HG02610 (cell line): ENCODE data around the gene COL4A4.
A peak's percentile ranks its signal among the peaks of the same experiment; 100 is the strongest.
"Not testable (repeated sequence)": the region's sequence is repeated elsewhere in the genome, so short reads cannot be mapped to it uniquely, and the experiment has no call there.

Experiments used
- ATAC-seq: cut with Tn5 transposase; IDR thresholded peaks from one replicate; pipeline ENCODE4 v1.9.1; 2021; ENCODE audit warnings: mild to moderate bottlenecking, moderate library complexity; ENCODE audit not compliant: unreplicated experiment

The COL4A4 gene

DNA sequence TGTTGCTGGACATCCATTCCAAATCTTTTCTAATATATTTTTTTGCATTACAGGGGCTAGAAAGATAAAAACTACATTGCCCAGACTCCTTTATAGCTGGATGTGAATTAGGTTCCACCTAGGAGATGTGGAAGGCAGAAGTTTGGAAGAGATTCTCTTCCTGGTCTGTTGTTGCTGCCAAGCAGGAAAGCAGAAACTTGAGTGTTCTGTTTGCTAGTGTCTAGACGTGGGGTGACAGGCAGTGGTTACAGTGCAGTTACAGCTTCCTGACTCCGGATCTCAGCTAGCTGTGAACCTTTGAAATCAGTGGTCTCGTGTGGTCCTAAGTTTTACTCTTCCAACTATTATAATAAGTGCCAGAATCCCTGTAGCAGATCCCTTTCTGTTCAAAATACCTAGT, 46.2 kb downstream of the COL4A4 start:
- ATAC-seq, result no peak

DNA sequence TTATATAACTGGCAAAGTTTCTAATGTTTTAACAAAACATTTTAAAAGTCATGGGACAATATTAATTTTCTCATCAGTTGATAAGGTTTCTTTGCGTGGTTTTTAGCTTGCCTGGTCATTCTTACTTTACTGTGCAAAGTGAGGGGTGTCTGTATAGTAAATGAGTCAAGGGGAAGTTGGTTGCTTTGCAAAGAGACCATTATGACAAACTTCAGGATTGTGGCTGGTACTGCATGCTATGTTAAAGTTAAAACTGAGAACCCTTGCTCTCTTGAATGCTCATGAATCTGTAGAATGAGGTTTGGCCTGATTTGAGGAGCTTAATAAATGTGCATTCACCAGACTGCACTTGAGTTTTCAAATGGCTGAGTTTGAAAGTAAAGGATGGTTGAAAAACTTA, 47.0 kb downstream of the COL4A4 start:
- peak; percentile 88 for ATAC-seq

DNA sequence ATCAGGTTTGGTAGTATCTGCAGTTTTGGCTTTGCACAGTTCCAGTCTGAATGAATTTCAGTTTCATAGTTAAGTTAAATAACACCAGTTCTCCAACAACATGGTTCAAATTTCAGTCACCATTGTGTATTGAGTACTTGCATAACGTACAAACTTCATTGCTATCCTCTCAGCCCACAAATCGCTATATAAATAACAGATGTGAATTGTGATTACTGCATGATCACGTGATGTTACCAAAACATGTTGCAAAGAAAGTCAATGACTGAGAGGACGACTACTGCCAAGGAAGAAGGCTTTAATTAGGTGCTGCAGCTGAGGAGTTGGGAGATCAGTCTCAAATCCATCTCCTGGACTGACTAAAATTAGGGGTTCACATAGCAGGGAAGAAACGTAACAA, 48.2 kb downstream of the COL4A4 start:
- ATAC-seq, result no peak

DNA sequence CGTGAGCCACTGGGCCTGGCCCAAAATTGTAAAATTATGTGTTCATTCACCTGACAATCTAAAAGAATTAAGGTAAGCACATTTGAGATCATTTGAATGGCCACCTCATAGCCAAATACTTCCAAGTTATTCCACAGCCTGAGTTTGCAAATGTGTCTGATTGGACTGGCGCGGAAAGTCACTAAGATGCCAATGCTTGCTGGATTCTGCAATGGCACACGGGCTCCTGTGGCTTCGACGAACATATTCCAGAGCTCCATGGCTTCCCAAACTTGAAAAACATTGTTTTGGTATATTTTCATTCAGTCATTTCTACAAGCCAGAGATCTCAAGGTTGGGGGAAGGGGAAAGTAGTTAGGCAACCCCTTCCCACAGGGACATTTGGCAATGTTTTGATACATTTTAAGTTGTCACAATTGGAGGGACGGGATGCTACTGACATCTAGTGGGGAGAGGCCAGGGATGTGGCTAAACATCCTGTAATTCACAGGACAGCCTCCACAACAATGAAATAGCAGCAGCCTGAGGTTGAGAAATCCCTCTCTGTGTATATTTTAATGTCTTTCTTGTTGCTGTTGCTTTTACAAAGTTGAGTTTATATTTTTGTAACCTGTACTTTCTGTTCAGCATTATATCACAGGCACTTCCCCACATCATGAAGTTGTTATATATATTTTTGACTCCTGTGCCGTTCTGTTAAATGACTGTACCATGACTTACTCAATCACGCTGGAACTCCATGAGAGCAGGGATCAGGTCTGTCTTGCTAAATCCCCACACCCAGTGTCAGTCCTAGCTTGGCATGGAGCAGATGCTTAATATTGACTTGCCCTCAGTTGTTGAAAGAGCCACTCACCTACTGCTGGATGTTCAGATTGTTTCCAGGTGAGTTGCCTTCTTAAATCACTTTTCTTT, 56.9 kb downstream of the COL4A4 start:
- ATAC-seq, result peak; percentile 68

DNA sequence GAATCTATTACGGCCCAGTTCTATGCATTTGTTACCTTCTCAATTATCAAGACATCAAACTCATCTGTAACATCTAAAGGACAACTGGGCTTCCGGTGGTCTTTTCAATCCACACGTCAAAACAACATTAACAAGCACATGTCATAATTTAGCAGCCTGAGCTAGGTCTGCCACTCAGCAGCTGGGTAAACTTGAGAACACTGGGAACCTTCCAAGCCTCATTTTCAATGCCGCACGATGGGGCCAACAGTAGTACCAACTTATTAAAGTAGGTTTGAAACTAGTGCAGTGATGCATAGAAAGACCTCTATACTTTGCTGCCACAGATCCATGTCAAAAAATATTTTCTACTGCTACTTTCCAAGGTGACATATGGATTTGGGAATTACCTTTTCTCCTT, 60.4 kb downstream of the COL4A4 start:
- ATAC-seq, result no peak

DNA sequence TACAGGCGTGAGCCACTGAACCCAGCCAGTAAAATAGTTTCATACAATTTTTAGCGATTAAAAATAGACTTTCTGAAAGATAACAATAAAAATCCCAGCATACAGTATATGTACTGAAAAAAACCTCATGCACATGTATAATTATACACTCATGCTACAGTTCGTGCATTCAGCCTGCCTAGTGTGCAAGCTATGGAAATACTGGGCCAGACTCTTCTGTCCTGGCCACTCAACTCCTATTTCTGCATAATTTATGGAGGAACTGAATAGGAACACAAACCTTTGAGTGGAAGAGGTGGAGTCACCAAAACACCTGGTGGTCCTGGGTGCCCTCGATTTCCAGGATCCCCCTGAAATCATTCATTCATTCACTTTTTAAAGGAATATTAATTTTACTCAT, 64.7 kb downstream of the COL4A4 start:
- no peak for ATAC-seq

DNA sequence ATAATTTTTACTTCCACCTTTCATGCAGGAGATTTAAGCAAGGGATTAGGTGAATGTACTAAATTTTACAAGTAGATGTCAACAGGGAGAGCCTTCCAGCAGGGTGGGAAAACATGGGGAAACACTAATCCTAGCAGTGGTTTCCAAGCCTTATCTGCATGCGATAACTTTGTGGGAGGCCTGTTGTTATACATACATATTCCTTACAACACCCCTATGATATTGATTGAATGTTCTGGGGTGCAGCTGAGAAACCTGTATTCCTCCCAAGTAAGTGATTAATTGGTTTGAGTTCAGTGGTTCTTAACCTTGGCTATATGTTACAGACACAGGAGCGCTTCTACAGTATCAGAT, 65.9 kb downstream of the COL4A4 start:
- no peak for ATAC-seq

DNA sequence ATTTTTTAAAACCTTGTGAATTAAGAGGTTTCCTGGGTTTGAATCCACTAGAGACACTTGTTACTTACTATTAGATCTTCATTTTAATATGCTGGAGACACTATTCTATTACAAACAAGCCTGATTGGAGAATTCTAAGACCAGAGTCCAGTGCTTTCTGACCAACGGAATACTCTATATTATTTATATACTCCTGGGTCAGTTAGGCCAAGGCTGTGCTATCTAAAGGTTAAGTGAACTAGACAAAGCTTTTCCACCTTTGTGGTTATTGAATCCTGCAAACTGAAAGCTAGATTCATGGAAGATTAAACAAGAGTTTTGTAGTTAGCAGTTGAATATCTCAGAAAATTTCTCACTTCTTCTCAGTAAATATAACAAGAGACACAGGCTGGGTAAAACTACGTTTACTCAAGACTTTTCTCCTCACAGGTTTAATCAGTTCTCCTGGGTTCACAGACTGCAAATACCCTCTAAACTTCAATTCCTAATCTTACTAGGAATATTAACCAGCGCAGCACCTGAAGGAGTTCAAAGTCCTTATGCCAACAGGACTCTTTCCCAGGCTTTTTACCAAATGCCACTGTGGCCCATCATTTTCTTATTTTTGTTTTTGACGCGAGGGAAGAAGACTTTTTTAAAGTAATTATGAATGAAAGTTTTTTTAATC, 66.4 kb downstream of the COL4A4 start:
- ATAC-seq, result no peak

DNA sequence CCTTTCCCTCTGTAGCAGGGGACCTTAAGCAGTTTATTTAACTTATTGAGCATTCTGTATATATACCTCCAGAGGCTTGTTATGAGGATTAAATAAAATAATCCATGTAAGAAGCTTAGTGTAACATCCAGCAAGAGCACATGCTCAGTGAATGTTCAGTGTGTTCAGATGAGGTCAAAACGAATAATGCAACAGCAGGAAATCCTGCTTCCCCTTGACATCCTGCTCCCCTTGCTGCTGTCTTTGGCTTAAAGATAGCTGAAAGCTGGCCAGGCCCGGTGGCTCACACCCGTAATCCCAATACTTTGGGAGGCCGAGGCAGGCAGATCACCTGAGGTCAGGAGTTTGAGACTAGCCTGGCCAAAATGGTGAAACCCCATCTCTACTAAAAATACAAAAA, 68.7 kb downstream of the COL4A4 start:
- no peak for ATAC-seq

DNA sequence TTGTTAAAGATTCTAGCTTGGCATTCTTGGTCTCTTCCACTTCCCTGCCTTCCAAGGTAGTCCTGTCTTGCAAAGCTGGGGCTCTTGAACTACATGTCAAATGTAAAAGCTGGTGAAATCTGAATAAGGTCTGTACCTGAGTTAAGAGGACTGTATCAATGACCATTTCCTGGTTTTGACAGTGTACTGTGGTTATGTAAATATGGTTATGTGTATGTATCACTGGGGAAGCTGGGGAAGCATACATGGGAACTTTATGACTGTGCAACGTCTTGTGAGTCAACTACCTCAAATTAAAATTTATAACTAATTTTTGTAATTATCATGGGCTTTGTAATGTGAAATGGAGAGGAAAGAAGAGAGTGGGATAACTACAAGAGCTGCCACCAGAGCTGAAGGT, 81.7 kb downstream of the COL4A4 start:
- peak; percentile 99 for ATAC-seq

DNA sequence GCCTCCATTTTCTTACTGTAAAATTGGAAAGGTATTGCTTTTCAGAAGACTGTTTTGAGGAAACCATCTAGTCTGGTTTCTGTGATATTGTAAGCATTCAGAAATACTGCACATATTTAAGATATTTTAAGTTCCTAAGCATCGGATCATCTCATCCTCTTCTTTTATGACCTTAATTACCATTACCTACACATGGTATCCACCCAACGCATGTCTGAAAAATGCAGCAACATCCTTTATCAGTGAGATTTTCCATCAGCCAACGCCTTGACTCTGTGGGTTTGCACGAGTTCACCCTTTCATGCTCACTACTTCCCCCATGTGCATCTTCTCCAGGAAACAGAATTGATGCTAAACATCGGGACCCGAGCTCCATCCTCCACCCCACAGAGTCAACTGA, 84.3 kb downstream of the COL4A4 start:
- no peak for ATAC-seq

DNA sequence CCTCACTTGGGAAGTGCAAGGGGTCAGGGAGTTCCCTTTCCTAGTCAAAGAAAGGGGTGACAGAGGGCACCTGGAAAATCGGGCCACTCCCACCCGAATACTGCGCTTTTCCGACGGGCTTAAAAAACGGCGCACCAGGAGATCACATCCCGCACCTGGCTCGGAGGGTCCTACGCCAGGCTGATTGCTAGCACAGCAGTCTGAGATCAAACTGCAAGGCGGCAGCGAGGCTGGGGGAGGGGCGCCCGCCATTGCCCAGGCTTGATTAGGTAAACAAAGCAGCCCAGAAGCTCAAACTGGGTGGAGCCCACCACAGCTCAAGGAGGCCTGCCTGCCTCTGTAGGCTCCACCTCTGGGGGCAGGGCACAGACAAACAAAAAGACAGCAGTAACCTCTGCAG, 98.9 kb downstream of the COL4A4 start:
- not testable (repeated sequence) for ATAC-seq

DNA sequence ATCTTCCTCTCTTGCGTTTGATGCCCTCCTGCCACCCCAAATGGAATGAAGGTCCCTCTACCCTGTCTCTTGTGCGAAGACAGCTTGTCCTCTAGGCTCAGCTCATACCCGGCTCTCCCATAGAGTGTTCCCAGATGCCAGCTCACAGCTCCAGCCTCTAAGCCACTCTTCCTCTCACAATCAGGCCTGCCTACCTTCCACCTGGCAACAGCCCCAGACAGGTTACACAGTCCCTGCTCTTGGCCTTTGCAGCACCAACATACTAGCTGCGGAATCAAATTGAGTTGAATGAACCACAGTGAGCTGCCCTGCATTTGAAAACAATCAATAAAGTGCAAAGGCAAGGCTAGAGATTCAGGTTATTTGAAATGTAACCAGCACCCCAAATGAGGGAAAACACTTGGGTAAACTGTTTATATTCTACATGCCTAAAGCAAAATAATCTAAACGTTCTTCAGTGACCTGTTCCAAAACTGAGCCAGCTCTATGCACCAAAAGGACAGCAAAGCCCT, 105.1 kb downstream of the COL4A4 start:
- ATAC-seq, result no peak

DNA sequence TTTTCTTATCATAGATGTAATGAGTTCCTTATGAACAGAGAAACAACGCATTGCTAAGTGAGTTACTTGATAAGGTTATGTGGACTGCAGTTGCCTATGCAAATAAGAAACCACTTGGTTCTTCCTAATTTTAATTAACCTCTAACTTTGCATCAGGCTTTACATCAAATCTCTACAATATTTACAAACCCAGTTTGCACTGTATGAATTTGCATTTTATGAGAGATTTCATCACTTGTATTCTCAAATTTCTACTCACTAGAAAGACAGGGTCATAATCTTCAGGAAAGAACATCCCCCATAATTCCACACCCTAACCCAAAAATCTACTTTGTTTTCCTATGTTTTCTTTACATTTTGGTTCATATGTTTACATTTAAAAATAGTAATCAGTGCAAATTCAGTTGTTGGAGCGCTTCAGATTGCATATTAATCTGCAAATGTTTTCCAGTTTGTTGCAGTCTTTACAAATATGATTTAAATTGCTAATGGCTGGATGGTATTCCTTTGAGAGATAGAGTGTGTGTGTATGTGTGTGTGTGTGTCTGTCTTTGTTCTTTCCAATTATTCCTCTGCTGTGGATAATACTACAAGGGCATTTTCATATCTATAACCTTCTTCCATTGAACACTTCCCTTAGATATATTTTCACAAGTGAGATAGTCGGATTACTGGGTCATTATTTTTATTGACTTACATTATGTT, 106.1 kb downstream of the COL4A4 start:
- ATAC-seq, result no peak

DNA sequence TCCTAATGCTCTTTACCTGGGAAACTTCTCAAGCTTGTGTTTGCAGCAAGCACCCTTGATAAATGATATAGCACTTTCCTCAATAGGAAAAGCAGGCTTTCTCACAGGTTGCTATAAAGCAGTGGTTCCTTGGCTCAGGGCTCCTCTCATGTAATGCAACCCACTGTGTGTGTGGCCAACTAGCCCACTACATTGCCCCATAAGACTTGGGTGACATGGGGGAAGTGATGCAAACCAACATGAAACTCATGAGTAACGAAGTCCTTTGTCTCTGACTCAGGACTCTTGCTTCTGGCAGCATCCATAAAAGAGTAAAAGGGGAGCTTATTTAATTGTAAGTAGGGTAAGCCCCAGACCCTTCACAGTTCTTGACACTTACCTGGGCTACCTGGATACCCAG, 106.9 kb downstream of the COL4A4 start:
- ATAC-seq, result no peak

DNA sequence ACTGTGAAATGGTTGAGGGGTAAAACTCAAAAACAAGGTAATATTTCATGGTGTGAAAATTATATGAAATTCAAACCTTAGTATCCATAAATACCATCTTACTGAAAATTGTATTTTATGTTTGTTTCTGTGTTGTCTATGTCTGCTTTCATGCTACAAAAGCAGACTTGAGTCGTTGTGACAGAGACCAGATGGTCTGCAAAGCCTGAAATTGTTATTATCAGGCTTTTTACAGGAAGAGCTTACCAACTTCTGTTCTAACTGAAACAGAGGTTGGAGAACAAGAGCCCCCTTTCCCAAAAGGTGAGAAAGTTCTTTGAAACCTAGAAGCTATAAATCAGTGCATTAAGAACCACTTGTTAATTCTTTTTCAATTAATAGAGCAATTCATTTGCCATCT, 110.0 kb downstream of the COL4A4 start:
- no peak for ATAC-seq

DNA sequence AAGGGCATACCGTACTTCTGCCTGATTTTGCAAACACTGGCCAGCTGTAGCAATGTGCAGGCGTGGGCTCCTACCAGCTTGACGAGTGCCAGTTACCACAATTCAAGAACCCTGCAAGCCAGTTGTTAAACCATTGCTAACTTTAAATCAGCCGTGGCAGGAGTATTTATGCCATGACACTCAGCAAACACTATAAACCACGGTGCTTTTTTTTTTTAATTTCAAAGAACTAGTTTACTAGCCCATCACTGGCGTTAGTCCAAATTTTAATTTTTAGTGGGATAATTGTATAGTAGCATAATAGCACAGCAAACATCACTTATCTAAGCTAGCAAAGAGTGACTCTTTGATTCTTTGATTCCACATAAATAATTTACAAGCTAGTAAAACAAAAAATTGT, 111.1 kb downstream of the COL4A4 start:
- ATAC-seq, result no peak

DNA sequence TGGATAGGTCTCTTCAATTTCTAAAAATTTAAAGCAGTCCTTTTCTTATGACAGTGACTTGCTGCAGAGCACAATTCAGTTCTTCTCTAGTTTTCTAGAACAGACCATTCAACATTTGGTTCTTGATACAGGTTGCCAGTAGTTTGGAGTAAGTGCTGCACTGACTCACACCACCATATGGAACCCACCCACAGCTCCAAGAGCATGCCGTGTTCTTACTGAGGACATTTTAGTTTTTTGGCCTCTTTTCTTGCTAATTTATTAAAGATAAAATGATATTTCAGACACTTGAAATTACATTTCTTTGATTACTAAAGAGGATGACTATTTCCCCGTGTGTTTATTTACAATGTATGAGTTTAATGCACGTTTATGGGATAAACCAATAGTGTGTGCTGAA, 120.0 kb downstream of the COL4A4 start:
- no peak for ATAC-seq

DNA sequence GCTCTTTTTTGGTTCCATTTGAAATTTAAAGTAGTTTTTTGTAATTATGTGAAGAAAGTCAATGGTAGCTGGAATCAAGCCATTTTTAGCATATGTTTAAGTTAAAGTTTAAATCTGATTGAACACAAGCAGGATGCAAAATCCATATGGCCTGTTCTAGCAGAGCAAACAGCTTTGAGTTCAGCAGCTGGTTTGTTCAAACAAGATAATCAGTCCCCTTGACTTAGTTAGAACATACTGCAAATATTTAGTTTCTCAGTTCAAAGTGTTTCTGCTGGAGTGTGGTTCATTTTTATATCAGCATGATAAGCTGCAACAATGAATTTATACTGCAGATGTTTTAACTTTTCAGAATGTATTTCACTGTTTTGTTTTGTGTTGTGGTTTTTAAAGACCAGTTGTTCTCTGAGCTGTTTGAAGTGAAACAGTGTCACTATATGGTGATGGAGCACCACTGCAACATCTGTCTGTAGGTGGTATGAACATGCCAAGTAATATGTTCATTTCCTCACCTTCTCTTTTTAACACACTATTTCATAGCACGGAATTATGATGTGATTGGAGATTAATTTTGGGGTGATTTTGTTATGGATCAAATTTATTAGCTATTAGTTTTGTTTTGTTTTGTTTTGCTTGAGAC, 125.3 kb downstream of the COL4A4 start:
- no peak for ATAC-seq

DNA sequence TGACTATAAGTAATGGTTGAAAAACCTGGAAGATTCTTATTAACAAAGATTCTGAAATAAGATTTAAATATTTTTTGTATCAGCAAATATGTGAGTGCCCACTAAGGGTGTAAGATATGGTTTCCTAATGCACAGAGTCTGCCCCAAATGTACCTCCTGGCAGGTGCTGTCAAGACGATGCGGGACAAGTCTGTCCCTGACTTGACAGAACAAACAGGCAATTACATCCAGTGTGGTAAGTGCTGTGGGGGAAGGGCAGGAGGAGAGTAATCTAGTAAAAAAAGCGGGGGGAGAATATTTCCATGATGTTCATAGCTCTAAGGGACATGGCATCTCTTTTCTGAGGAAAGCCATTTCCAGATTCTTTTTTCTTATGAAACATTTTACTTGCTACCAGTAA, 127.5 kb downstream of the COL4A4 start:
- no peak for ATAC-seq

DNA sequence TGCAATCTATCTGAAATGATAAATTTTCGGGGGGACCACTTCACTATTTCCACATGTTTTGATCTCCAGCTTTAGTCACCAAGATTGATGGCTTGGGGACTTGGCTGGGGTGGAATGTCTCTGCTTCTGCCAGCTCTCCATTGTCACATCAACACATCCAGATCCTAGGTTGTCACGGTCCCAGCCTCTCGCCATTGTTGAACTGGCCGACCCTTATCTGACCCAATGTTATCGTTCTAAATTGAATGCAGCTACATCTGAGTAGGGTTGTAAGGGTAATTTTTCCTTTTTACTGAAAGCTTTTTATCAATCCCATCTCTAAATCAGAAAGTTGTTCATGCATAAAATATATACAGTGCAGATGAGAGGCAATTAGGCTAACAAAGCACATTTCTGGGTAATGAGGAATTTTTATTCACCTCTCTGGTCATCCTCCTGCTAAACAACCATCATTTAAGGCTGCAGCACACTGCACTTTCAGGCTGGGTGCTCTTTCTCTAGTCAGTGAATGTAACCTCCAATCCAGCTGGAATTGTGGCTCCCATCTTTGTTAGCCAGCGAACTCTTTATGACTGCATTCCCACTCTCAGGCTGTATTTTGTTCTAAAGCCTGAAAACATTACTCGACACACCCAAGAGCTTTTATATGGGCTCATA, 128.2 kb downstream of the COL4A4 start:
- no peak for ATAC-seq
